K562 (cell line): ENCODE measurements around the gene TMC5. TPM values are rescaled to one million over a fixed set of nuclear protein-coding genes. Genes with fewer than 3 reads are reported as not detected.

Experiments
- ATAC-seq: fragments of 200-7000 bp; cut with Tn5 transposase; 3 replicates; pipeline ENCODE4 v1.9.1; 2020; ENCODE audit warnings: moderate library complexity
- BruUV-seq: library from RNA; stranded (reverse); fragments of 400-500 nt; replicated peaks from 2 replicates; lab custom pipeline; 2021; lab: Mats Ljungman, UMichigan
- CTCF ChIA-PET: fragments of 300-600 bp; formaldehyde crosslinking; extraction: SDS; loops from one replicate; lab custom pipeline; 2021; ENCODE audit warnings: low intra/inter-chr PET ratio; lab: Yijun Ruan, JAX
- POLR2A ChIA-PET: fragments of 300-600, 350-650 bp; sonication (Branson Sonifier 250); formaldehyde crosslinking; extraction: SDS; loops from one replicate; lab custom pipeline; 2021; ENCODE audit warnings: antibody characterized with exemption, inconsistent platforms; lab: Yijun Ruan, JAX
- DNase-seq, 4 experiments: peaks; one replicate each; pipeline versions ENCODE4 v3.0.0 to v3.0.0-alpha.2; 2011 to 2018; ENCODE audit warnings: low spot score in 3 of 4, mixed read lengths in 3 of 4; ENCODE audit errors: extremely low read depth in 1 of 4
- FAIRE-seq: peaks from 2 replicates; lab custom pipeline; 2011; peaks lifted over from hg19 to GRCh38; lab: Jason Lieb, UNC
- H2AFZ ChIP-seq: 2 replicates; pipeline ENCODE4 v1.6.0; 2011; ENCODE audit warnings: low read depth, low read length, control low read depth, inconsistent platforms
- H3K27ac ChIP-seq: fragments of 200-600 bp; 3 replicates; pipeline ENCODE4 v1.8.0; 2011; ENCODE audit warnings: low read depth, mild to moderate bottlenecking, control low read depth, inconsistent platforms, low read length, moderate library complexity, mixed read lengths; ENCODE audit errors: extremely low read depth
- H3K27me3 ChIP-seq, 2 experiments: fragments of 300-600 bp in 1 of 2; 2 replicates in 1 of 2; 3 replicates in 1 of 2; pipeline versions ENCODE4 v1.6.0 to v1.8.0; 2011; ENCODE audit warnings: inconsistent platforms in 2 of 2, low read length in 2 of 2, mild to moderate bottlenecking in 1 of 2, mixed read lengths in 1 of 2, moderate library complexity in 1 of 2; ENCODE audit not compliant: control insufficient read depth in 2 of 2, insufficient read depth in 2 of 2
- H3K36me3 ChIP-seq: fragments of 300-600 bp; 3 replicates; pipeline ENCODE4 v1.8.0; 2011; ENCODE audit warnings: mild to moderate bottlenecking, low read length, inconsistent platforms; ENCODE audit not compliant: control insufficient read depth, insufficient read depth
- H3K4me1 ChIP-seq, 2 experiments: fragments of 200-600 bp in 1 of 2; replicated peaks in 1 of 2; 2 replicates in 1 of 2; 3 replicates in 1 of 2; pipeline versions ENCODE4 v1.5.1 to v1.8.0; 2011; ENCODE audit warnings: inconsistent platforms in 2 of 2, low read length in 2 of 2, mild to moderate bottlenecking in 1 of 2, mixed read lengths in 1 of 2, moderate library complexity in 1 of 2; ENCODE audit not compliant: control insufficient read depth in 2 of 2, insufficient read depth in 2 of 2
- H3K4me2 ChIP-seq: 2 replicates; pipeline ENCODE4 v1.6.1; 2011; ENCODE audit warnings: low read length, control low read depth, inconsistent platforms, mixed read lengths; ENCODE audit not compliant: insufficient read depth
- H3K4me3 ChIP-seq: fragments of 200-600 bp; sonication (generic), shearing (Covaris generic); 2 replicates; pipeline ENCODE4 v1.5.1; 2016; ENCODE audit warnings: control low read depth, inconsistent platforms
- H3K79me2 ChIP-seq: fragments of 200-600 bp; 3 replicates; pipeline ENCODE4 v1.8.0; 2011; ENCODE audit warnings: low read length, inconsistent platforms; ENCODE audit not compliant: control insufficient read depth, insufficient read depth
- H3K9ac ChIP-seq, 2 experiments: 2 replicates each; pipeline versions ENCODE4 v1.6.0 to v1.6.1; 2011; ENCODE audit warnings: low read depth in 2 of 2, low read length in 2 of 2, control low read depth in 1 of 2, inconsistent platforms in 1 of 2, mild to moderate bottlenecking in 1 of 2, mixed read lengths in 1 of 2; ENCODE audit not compliant: insufficient read depth in 1 of 2
- H3K9me1 ChIP-seq: one replicate; pipeline ENCODE4 v1.6.0; 2011; ENCODE audit warnings: inconsistent platforms, mild to moderate bottlenecking, low read length, moderate library complexity; ENCODE audit not compliant: control insufficient read depth, insufficient read depth
- H3K9me3 ChIP-seq: replicated peaks from 2 replicates; pipeline ENCODE4 v1.5.1; 2011; ENCODE audit warnings: low read depth, low read length, inconsistent platforms; ENCODE audit not compliant: control insufficient read depth, insufficient read depth
- H4K20me1 ChIP-seq: replicated peaks from 2 replicates; pipeline ENCODE4 v1.6.1; 2011; ENCODE audit warnings: low read length, inconsistent platforms, mixed read lengths; ENCODE audit not compliant: control insufficient read depth, insufficient read depth
- C11orf30 ChIP-seq: fragments of 450-650 bp; IDR thresholded peaks from 2 replicates; pipeline ENCODE4 v1.6.1; 2016; ENCODE audit warnings: low read depth, mild to moderate bottlenecking
- CHCHD3 ChIP-seq: fragments of 250-450 bp; sonication (Bioruptor Pico); IDR thresholded peaks from 2 replicates; pipeline ENCODE4 v2.1.2; 2022; ENCODE audit warnings: mild to moderate bottlenecking
- FOXJ2 ChIP-seq: fragments of 200-800 bp; sonication (Bioruptor generic); IDR thresholded peaks from 2 replicates; pipeline ENCODE4 v1.6.1; 2016; ENCODE audit warnings: missing genetic modification characterization, missing compliant biosample characterization
- HDAC8 ChIP-seq: fragments of 450-650 bp; IDR thresholded peaks from 2 replicates; pipeline ENCODE4 v1.6.1; 2016; ENCODE audit warnings: mild to moderate bottlenecking, missing genetic modification characterization, moderate library complexity, missing compliant biosample characterization
- MCM5 ChIP-seq: fragments of 450-650 bp; IDR thresholded peaks from 2 replicates; pipeline ENCODE4 v1.6.1; 2016; ENCODE audit warnings: low read depth
- SNRNP70 ChIP-seq: fragments of 200-400 bp; formaldehyde crosslinking; optimal IDR thresholded peaks from 2 replicates; pipeline ENCODE3; 2017; ENCODE audit warnings: low read depth, low read length
- SOX6 ChIP-seq: fragments of 450-650 bp; IDR thresholded peaks from 2 replicates; pipeline ENCODE4 v1.6.1; 2014; ENCODE audit warnings: mild to moderate bottlenecking
- ZNF133 ChIP-seq: fragments of 250-450 bp; sonication (Bioruptor Pico); IDR thresholded peaks from 2 replicates; pipeline ENCODE4 v1.4.0; 2020; ENCODE audit warnings: mild to moderate bottlenecking
- ZNF140 ChIP-seq: fragments of 250-450 bp; sonication (Bioruptor Pico); IDR thresholded peaks from 2 replicates; pipeline ENCODE4 v1.8.0; 2021; ENCODE audit warnings: moderate library complexity, mild to moderate bottlenecking, inconsistent platforms
- ZNF445 ChIP-seq: fragments of 250-450 bp; sonication (Bioruptor Pico); IDR thresholded peaks from 2 replicates; pipeline ENCODE4 v1.4.0; 2020; ENCODE audit warnings: low read depth, mild to moderate bottlenecking, moderate library complexity
- ZNF644 ChIP-seq: fragments of 200-800 bp; sonication (Bioruptor generic); IDR thresholded peaks from 2 replicates; pipeline ENCODE4 v1.6.1; 2016; ENCODE audit warnings: low read depth, missing genetic modification characterization, missing compliant biosample characterization
- in situ Hi-C: fragments of 300-500 bp; cut with MboI; formaldehyde crosslinking; loops from 4 replicates; pipeline ENCODE4 v1.15.0; 2018; ENCODE audit warnings: inconsistent platforms, mixed read lengths
- intact Hi-C: fragments of 100-400 bp; cut with micrococcal nuclease; formaldehyde crosslinking; loops from 2 replicates; pipeline ENCODE4 v1.14.2; 2022
- polyA plus RNA-seq, 8 experiments: library from polyadenylated mRNA; depleted of rRNA in 4 of 8; stranded (reverse) in 5 of 8; unstranded in 3 of 8; fragments of >200 nt; fragmentation: Nextera tagmentation in 2 of 8; fragmentation: Illumina TruSeq in 1 of 8; extraction: Ambion mirVana in 2 of 8; extraction: Trizol in 1 of 8; gene quantifications; 2 replicates each; pipeline versions ENCODE4 v1.2.1 to v1.2.3, GENCODE V29; 2011 to 2014; ENCODE audit warnings: inconsistent platforms in 1 of 8, missing spikeins in 1 of 8
- total RNA-seq, 7 experiments: library from RNA; depleted of rRNA in 6 of 7; stranded (reverse); fragments of >200 nt in 6 of 7; fragmentation: Illumina TruSeq in 2 of 7; extraction: Trizol in 2 of 7; gene quantifications; 2 replicates each; pipeline versions ENCODE4 v1.2.1 to v1.2.3, GENCODE V29; 2011 to 2021; ENCODE audit warnings: low replicate concordance in 1 of 7
- TF ChIP-seq, protein P1 (sequence below): fragments of 250-450 bp; sonication (Bioruptor Pico); IDR thresholded peaks from 2 replicates; pipeline ENCODE4 v1.8.0; 2021; ENCODE audit warnings: moderate library complexity, mild to moderate bottlenecking, inconsistent platforms
- TF ChIP-seq, protein P2 (sequence below): sonication (generic); formaldehyde crosslinking; IDR thresholded peaks from 2 replicates; pipeline ENCODE4 v1.8.0; 2022; ENCODE audit warnings: mild to moderate bottlenecking, missing genetic modification reagents
- TF ChIP-seq, protein P3 (sequence below): sonication (generic); formaldehyde crosslinking; IDR thresholded peaks from 2 replicates; pipeline ENCODE4 v1.8.1; 2022; ENCODE audit warnings: missing genetic modification reagents
- TF ChIP-seq, protein P4 (sequence below): fragments of 250-450 bp; sonication (Bioruptor Pico); IDR thresholded peaks from 2 replicates; pipeline ENCODE4 v1.5.1; 2021; ENCODE audit warnings: mild to moderate bottlenecking

Gene TMC5
- total and polyA plus RNA-seq, 9 of the 15 experiments (the other 6 are each of a cell fraction or from before 2014, with no cell fraction given) = 0.83 to 2.6 (median 1.6) TPM

DNA sequence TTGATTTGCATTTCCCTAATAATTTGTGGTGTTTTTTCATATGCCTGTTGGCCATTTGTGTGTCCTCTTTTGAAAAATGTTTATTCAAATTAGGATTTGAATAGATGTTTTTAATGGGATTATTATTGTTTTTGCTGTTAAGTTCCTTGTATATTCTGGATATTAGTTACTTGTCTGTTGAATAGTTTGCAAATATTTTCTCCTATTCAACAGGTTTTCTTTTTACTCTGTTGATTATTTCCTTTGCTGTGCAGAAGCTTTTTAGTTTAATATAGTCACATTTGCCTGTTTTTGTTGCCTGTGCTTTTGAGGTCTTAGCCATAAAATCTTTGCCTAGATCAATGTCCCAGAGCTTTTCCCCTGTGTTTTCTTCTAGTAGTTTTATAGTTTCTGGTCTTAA lies 94.6 kb downstream of the TMC5 start:
- Histone ChIP-seq H3K36me3 (peaks cover 57% of the 10 kb centered on the region), H3K79me2 (peaks cover 12% of the 10 kb centered on the region; the same call in 2 of the 3 replicates), H3K27me3 (no peaks in the 10 kb centered on the region), H2AFZ (no peak overlapping the region), H3K9me1 (no peaks in the 10 kb centered on the region), H3K4me1 (peaks cover 0 to 6% of the 10 kb centered on the region in 2 experiments; a peak in 2 of 5 replicates), H3K4me3 (no peak overlapping the region), H3K4me2 (no peak overlapping the region), H3K9me3 (no peaks in the 10 kb centered on the region), H4K20me1 (no peaks in the 10 kb centered on the region), H3K9ac (no peak overlapping the region), H3K27ac (no peak overlapping the region)
- ChIA-PET POLR2A (no interaction called here), CTCF (no interaction called here)
- intact Hi-C loops = no loop called here
- BruUV-seq = no TSS peak
- ATAC-seq (no peak), DNase-seq (no peak), FAIRE-seq (no peak)
- in situ Hi-C loops = loop anchor here (10.0 kb wide), 1 partner anchor 427 kb away; no protein-coding TSS in a partner anchor
- no peak for TF ChIP-seq ZNF445 (CRISPR knock-in tag)
- TF ChIP-seq FOXJ2 (tag) = no peak
- no peak for TF ChIP-seq MCM5
- no peak for TF ChIP-seq SNRNP70
- TF ChIP-seq CHCHD3 (CRISPR knock-in tag) = no peak
- TF ChIP-seq, protein P1, sequence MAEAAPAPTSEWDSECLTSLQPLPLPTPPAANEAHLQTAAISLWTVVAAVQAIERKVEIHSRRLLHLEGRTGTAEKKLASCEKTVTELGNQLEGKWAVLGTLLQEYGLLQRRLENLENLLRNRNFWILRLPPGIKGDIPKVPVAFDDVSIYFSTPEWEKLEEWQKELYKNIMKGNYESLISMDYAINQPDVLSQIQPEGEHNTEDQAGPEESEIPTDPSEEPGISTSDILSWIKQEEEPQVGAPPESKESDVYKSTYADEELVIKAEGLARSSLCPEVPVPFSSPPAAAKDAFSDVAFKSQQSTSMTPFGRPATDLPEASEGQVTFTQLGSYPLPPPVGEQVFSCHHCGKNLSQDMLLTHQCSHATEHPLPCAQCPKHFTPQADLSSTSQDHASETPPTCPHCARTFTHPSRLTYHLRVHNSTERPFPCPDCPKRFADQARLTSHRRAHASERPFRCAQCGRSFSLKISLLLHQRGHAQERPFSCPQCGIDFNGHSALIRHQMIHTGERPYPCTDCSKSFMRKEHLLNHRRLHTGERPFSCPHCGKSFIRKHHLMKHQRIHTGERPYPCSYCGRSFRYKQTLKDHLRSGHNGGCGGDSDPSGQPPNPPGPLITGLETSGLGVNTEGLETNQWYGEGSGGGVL = no peak
- TF ChIP-seq ZNF140 (CRISPR knock-in tag) = no peak
- TF ChIP-seq, protein P2, sequence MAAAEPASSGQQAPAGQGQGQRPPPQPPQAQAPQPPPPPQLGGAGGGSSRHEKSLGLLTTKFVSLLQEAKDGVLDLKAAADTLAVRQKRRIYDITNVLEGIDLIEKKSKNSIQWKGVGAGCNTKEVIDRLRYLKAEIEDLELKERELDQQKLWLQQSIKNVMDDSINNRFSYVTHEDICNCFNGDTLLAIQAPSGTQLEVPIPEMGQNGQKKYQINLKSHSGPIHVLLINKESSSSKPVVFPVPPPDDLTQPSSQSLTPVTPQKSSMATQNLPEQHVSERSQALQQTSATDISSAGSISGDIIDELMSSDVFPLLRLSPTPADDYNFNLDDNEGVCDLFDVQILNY (CRISPR knock-in tag) = no peak
- no peak for TF ChIP-seq SOX6
- no peak for TF ChIP-seq ZNF644 (tag)
- TF ChIP-seq, protein P3, sequence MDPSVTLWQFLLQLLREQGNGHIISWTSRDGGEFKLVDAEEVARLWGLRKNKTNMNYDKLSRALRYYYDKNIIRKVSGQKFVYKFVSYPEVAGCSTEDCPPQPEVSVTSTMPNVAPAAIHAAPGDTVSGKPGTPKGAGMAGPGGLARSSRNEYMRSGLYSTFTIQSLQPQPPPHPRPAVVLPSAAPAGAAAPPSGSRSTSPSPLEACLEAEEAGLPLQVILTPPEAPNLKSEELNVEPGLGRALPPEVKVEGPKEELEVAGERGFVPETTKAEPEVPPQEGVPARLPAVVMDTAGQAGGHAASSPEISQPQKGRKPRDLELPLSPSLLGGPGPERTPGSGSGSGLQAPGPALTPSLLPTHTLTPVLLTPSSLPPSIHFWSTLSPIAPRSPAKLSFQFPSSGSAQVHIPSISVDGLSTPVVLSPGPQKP (CRISPR knock-in tag) = no peak
- TF ChIP-seq HDAC8 (tag) = no peak
- TF ChIP-seq, protein P4, sequence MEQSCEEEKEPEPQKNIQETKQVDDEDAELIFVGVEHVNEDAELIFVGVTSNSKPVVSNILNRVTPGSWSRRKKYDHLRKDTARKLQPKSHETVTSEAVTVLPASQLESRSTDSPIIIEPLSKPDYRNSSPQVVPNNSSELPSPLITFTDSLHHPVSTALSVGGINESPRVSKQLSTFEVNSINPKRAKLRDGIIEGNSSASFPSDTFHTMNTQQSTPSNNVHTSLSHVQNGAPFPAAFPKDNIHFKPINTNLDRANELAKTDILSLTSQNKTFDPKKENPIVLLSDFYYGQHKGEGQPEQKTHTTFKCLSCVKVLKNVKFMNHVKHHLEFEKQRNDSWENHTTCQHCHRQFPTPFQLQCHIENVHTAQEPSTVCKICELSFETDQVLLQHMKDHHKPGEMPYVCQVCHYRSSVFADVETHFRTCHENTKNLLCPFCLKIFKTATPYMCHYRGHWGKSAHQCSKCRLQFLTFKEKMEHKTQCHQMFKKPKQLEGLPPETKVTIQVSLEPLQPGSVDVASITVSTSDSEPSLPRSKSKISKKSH (CRISPR knock-in tag) = no peak
- no peak for TF ChIP-seq ZNF133 (CRISPR knock-in tag)
- TF ChIP-seq C11orf30 = no peak
